ENCODE measurements around the gene SETD6. TPM values are rescaled to one million over a fixed set of nuclear protein-coding genes. Genes with fewer than 3 reads are reported as not detected.

The SETD6 gene
- total and polyA plus RNA-seq, 2 of the 8 experiments (the other 6 are each of a cell fraction or from before 2014, with no cell fraction given) = 25.3 to 40.5 TPM

DNA sequence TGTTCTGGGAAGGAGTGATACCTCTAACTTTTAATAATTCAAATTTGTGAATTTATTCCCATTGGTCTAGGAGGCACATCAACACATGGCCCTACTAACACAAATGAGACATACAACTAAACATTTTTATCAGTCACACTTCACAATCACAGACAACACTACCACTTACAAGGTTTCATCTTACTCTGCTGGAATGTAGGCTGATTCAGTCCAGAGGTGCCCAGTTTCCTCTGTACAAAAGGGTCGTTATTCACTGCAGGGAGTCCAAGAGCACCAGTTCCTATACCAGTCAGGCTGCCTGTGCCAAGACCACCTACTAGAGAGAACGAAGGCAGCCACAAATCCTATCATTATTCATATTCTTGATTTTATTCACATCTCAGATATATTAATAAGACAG lies 41.4 kb downstream of the SETD6 start:
- H3K27ac ChIP-seq (ENCODE audit: low read depth, low read length) = no peak overlapping the region
- peaks cover 0 to 6% of the 10 kb centered on the region in 2 experiments; a peak in 1 of 4 replicates for H3K79me2 ChIP-seq (ENCODE audit: control insufficient read depth in 1 of 2, insufficient read depth in 2 of 2, low read length in 2 of 2)
- peaks cover 4 to 5% of the 10 kb centered on the region in 2 experiments for H4K20me1 ChIP-seq (replicated peaks in 1 of 2; ENCODE audit: control insufficient read depth in 1 of 2, insufficient read depth in 2 of 2, low read length in 2 of 2)
- H3K23ac ChIP-seq (ENCODE audit: insufficient read length) = no peak overlapping the region
- no peak overlapping the region for H2AK5ac ChIP-seq (ENCODE audit: low read depth, low read length)
- no peak overlapping the region for H2BK20ac ChIP-seq (ENCODE audit: low read length)
- H4K8ac ChIP-seq (ENCODE audit: extremely low read depth, insufficient read depth, low read length) = no peak overlapping the region
- ChIA-PET POLR2A (ENCODE audit: partially characterized antibody) (no interaction called here), CTCF (ENCODE audit: partially characterized antibody) (no interaction called here)
- no peak overlapping the region for H2AFZ ChIP-seq (ENCODE audit: low read length)
- H2BK5ac ChIP-seq (ENCODE audit: low read depth, low read length) = no peak overlapping the region
- no peak overlapping the region for H3K4me3 ChIP-seq (ENCODE audit: extremely low read depth in 1 of 4, insufficient read depth in 2 of 4, low read depth in 3 of 4, low read length in 4 of 4)
- no peak overlapping the region for H2BK12ac ChIP-seq (ENCODE audit: low read depth, low read length)
- FAIRE-seq = no peak
- H3K79me1 ChIP-seq (ENCODE audit: low read depth, low read length) = no peaks in the 10 kb centered on the region; the same call in 1 of the 2 replicates
- no peak overlapping the region for H3K56ac ChIP-seq (replicated peaks; ENCODE audit: insufficient read length, low read depth, low read length)
- no peak overlapping the region for H3K4me2 ChIP-seq (ENCODE audit: insufficient read depth in 1 of 2, low read depth in 2 of 2, low read length in 2 of 2)
- no peak overlapping the region for H4K91ac ChIP-seq (replicated peaks; ENCODE audit: insufficient read length, low read length)
- H3K36me3 ChIP-seq (ENCODE audit: control insufficient read depth in 2 of 4, insufficient read depth in 4 of 4, low read length in 3 of 4) = peaks cover 8 to 86% (median 56%) of the 10 kb centered on the region in 4 experiments; a peak in 7 of 8 replicates
- H3K9ac ChIP-seq (replicated peaks in 1 of 4; ENCODE audit: extremely low read depth in 1 of 4, low read depth in 3 of 4, low read length in 3 of 4) = no peak overlapping the region
- no peak overlapping the region for H3K18ac ChIP-seq (ENCODE audit: extremely low read depth, low read length)
- no peak overlapping the region for H2BK120ac ChIP-seq (replicated peaks; ENCODE audit: low read depth, low read length)
- H2BK15ac ChIP-seq (ENCODE audit: low read length) = no peak overlapping the region
- no peak overlapping the region for H3K4ac ChIP-seq (replicated peaks; ENCODE audit: insufficient read length, low read depth, low read length)
- no peak overlapping the region for H3K14ac ChIP-seq (ENCODE audit: insufficient read length)
- H3K4me1 ChIP-seq (replicated peaks in 1 of 4; ENCODE audit: control insufficient read depth in 3 of 4, insufficient read depth in 4 of 4, low read length in 3 of 4) = no peaks in the 10 kb centered on the region
- WGBS, 2 experiments (ENCODE audit: extremely low coverage in 1 of 2, insufficient coverage in 1 of 2, insufficient read length in 1 of 2, insufficient replicate concordance in 2 of 2, low coverage in 1 of 2, low lambda C conversion rate in 2 of 2, missing lambda C conversion rate in 1 of 2) = 90% methylated on average over 2 of the region's 2 CpGs; no CpG with 5 or more reads in 1 of the 2 experiments
- no peak overlapping the region for H4K5ac ChIP-seq (ENCODE audit: insufficient read length, low read depth, low read length)
- no peaks in the 10 kb centered on the region for H3K9me3 ChIP-seq (ENCODE audit: insufficient read depth in 2 of 2, low read depth in 1 of 2, low read length in 1 of 2)
- H3K27me3 ChIP-seq (replicated peaks in 1 of 4; ENCODE audit: control insufficient read depth in 3 of 4, extremely low read depth in 1 of 4, insufficient read depth in 3 of 4, low read length in 3 of 4) = no peaks in the 10 kb centered on the region
- no peak for DNase-seq (ENCODE audit: low read depth in 1 of 2, low spot score in 2 of 2)
- H3K23me2 ChIP-seq (ENCODE audit: low read depth, low read length) = no peaks in the 10 kb centered on the region
- TF ChIP-seq NANOG (IDR thresholded peaks at IDR 0.05; ENCODE audit: insufficient read depth, low read depth, low read length, poor library complexity, severe bottlenecking) = no peak
- TF ChIP-seq TAF7 (optimal IDR thresholded peaks at IDR 0.05; ENCODE audit: borderline replicate concordance, low read depth, low read length) = no peak
- TF ChIP-seq KDM1A (IDR thresholded peaks at IDR 0.05; ENCODE audit: borderline replicate concordance, low read length) = no peak
- TF ChIP-seq RAD21 (IDR thresholded peaks at IDR 0.05 in 1 of 2, conservative IDR thresholded peaks at IDR 0.05 in 1 of 2; ENCODE audit: low read depth in 2 of 2, low read length in 2 of 2) = no peak
- TF ChIP-seq CBX5 (IDR thresholded peaks at IDR 0.05; ENCODE audit: low read depth, low read length) = no peak
- TF ChIP-seq BCL11A (IDR thresholded peaks at IDR 0.05; ENCODE audit: low read depth in 2 of 2, low read length in 2 of 2) = no peak
- no peak for TF ChIP-seq CHD1 (IDR thresholded peaks at IDR 0.05; ENCODE audit: low read depth, low read length)
- no peak for TF ChIP-seq RXRA (IDR thresholded peaks at IDR 0.05; ENCODE audit: insufficient read depth, low read depth, low read length)
- TF ChIP-seq USF2 (IDR thresholded peaks at IDR 0.05; ENCODE audit: low read length) = no peak
- TF ChIP-seq SUZ12 (IDR thresholded peaks at IDR 0.05; ENCODE audit: low read length) = no peak
- TF ChIP-seq ATF3 (IDR thresholded peaks at IDR 0.05; ENCODE audit: insufficient read depth, low read depth, low read length) = no peak
- no peak for TF ChIP-seq GABPA (IDR thresholded peaks at IDR 0.05; ENCODE audit: borderline replicate concordance, insufficient read depth, low read length)
